Psoas muscle (tissue), 8 donors: ENCODE measurements around the gene COL18A1. TPM values are rescaled to one million over a fixed set of nuclear protein-coding genes. Genes with fewer than 3 reads are reported as not detected.

Experiments
- ATAC-seq, 4 donors: fragments of 200-7000 bp; cut with Tn5 transposase; one replicate each; pipeline ENCODE4 v1.9.1; 2020; ENCODE audit warnings: moderate library complexity in 3 of 4, mild to moderate bottlenecking in 2 of 4
- DNase-seq, 2 donors: peaks; one replicate each; pipeline ENCODE4 v3.0.0-alpha.2; 2020
- H3K27ac ChIP-seq: fragments of 200-600 bp; one replicate; pipeline ENCODE4 v1.8.0; 2022
- H3K27me3 ChIP-seq, 3 donors: fragments of 200-600 bp in 1 of 3; one replicate each; pipeline versions ENCODE4 v1.6.1 to v1.8.0; 2013 to 2022; ENCODE audit warnings: low read length in 2 of 3, mild to moderate bottlenecking in 2 of 3, moderate library complexity in 1 of 3; ENCODE audit not compliant: insufficient read depth in 3 of 3
- H3K36me3 ChIP-seq, 2 donors: fragments of 200-600 bp in 1 of 2; one replicate each; pipeline versions ENCODE4 v1.6.1 to v1.8.0; 2013 to 2022; ENCODE audit warnings: low read depth in 1 of 2, mild to moderate bottlenecking in 1 of 2, moderate library complexity in 1 of 2; ENCODE audit not compliant: insufficient read depth in 1 of 2
- H3K4me1 ChIP-seq: fragments of 200-600 bp; one replicate; pipeline ENCODE4 v1.8.0; 2022
- H3K4me3 ChIP-seq: fragments of 200-600 bp; one replicate; pipeline ENCODE4 v1.8.0; 2022; ENCODE audit warnings: mild to moderate bottlenecking
- H3K9me3 ChIP-seq: fragments of 200-600 bp; one replicate; pipeline ENCODE4 v1.8.0; 2022
- WGBS, 3 donors: extraction: QIAGEN DNeasy Blood & Tissue Kit; methylation state at CpG; one replicate each; pipeline versions ENCODE4 v1.1.6 to v1.1.7; 2013; 5-methylcytosine and 5-hydroxymethylcytosine counted together
- intact Hi-C, 2 donors: fragments of 100-400 bp; cut with DNase I; formaldehyde crosslinking; loops; one replicate each; pipeline versions ENCODE4 v1.11.0 to v1.14.2; 2022
- polyA plus RNA-seq, 3 donors: library from polyadenylated mRNA; stranded (reverse); fragments of 200-250 nt; gene quantifications; one replicate each; pipeline ENCODE4 v1.2.3, GENCODE V29; 2013
- total RNA-seq, 4 donors: library from RNA; stranded (reverse); fragmentation: NEBNext Ultra II Directional in 2 of 4; extraction: Animal tissue kit (Norgen Biotek cat#: 25700) in 2 of 4; gene quantifications; one replicate each; pipeline versions ENCODE4 v1.2.1 to v1.2.4, GENCODE V29; 2021 to 2023
- TF ChIP-seq, protein P1 (sequence below): fragments of 200-600 bp; IDR thresholded peaks from one replicate; pipeline ENCODE4 v1.8.0; 2022; ENCODE audit warnings: antibody characterized with exemption
- donor health status: healthy with polysubstance abuse.
- donor health status: DM: no; HTN: no; CAD: no; lungs with moderate emphysema.
- donor health status: Bipolar disorder and iron deficiency.
- donor health status: healthy.
- donor health status: DM: yes; HTN: yes; CAD: no.
- donor health status: DM: no; HTN: no; CAD: no.
- donor health status: DM: no; HTN: no; CAD: no.
- donor health status: DM: yes; HTN: yes; CAD: no.

Gene COL18A1
- total and polyA plus RNA-seq, 7 donors, result 4.8 to 25.3 (median 12.1) TPM

- TF ChIP-seq, protein P1, sequence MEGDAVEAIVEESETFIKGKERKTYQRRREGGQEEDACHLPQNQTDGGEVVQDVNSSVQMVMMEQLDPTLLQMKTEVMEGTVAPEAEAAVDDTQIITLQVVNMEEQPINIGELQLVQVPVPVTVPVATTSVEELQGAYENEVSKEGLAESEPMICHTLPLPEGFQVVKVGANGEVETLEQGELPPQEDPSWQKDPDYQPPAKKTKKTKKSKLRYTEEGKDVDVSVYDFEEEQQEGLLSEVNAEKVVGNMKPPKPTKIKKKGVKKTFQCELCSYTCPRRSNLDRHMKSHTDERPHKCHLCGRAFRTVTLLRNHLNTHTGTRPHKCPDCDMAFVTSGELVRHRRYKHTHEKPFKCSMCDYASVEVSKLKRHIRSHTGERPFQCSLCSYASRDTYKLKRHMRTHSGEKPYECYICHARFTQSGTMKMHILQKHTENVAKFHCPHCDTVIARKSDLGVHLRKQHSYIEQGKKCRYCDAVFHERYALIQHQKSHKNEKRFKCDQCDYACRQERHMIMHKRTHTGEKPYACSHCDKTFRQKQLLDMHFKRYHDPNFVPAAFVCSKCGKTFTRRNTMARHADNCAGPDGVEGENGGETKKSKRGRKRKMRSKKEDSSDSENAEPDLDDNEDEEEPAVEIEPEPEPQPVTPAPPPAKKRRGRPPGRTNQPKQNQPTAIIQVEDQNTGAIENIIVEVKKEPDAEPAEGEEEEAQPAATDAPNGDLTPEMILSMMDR, result no peak
- DNase-seq (peak; percentile 5 to 32), ATAC-seq (no peak)
- Histone ChIP-seq H3K9me3 (no peaks in the 10 kb centered on the region), H3K4me3 (no peak overlapping the region), H3K36me3 (no peaks in the 10 kb centered on the region), H3K27me3 (peaks cover 0 to 38% (median 2%) of the 10 kb centered on the region in 3 donors), H3K27ac (no peak overlapping the region), H3K4me1 (peaks cover 15% of the 10 kb centered on the region)
- intact Hi-C loops, result no loop called here
- WGBS, 3 donors, result 80 to 93% (median 84%) methylated on average over 6 to 7 of the region's 7 CpGs
Observed at GRCh38 chr21:45413922-45414321, 9.0 kb downstream of the COL18A1 start.

DNA sequence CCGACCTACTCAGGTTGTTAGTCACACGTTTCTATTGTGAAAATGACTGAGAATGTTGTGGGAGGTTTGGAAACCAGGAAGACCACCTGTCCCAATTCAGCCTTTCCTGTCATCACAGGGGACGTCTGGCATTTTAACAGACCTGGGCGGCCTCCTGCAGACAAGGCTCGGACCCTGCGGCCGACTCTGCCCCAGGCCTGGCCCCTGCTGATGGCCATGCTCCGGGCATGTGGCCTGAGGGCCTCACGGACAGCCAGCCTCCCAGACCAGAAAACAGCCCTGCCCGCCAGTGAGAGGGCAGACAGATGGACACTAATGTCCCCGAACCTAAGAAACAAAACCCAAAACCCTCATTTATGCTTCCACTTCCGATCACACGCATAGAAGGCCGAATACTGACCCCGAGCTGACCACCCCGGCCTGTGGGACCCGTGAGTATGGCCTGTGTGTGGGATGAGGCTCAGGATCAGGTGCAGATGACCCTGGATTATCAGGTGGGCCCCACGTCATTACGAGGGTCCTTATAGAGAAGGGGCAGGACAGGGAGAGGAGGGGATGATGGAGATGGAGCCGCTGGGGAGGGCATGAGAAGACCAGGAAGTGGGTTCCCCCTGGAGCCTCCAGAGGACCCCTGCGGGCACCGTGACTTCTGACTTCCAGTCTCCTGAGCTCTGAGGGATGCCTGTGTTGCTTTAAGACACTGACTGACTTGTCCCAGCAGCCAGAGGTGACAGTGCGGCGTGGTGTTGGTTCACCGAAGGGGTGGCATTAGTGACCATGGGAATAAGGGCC lies 9.6 kb downstream of the COL18A1 start:
- WGBS, 3 donors, result 92 to 93% (median 93%) methylated on average over 25 of the region's 25 CpGs
- DNase-seq, result peak; percentile 9 to 49

DNA sequence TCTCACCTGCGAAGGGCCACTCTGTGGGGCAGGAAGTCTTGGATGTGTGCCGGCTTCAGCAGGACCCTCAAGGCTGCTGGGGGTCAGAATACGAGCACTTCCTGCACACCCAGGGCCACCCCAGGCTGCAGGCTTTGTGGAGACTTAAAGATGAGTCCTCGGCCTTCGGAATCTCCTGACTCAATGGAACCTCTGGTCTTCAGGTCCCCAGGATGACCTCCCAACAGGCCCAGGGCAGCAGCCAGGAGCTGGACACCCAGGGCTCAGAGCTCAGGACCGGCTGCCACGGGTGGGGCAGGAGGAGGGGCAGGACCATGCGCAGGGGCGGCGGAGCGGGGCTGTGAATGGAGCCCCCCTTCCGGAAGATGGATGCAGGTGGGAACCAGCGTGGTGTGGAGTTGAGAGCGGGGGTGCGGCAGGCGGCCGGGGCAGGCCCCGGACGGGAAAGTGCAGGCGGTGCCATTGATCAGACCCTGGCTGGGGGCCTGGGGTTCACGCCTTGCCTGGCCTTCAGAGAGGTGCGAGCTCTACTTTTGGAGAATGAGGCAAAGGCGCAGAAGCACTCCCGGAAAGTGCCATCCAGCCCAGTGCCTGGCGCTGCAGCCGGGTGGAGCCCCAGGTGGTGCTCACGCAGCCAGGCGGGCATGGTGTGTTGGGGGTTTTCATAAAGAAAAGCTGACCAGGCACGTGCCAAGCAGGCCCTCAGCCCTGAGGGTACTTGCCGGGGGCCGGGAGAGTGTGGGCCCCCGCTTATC lies 10.4 kb downstream of the COL18A1 start:
- H3K36me3 ChIP-seq, result no peaks in the 10 kb centered on the region
- 91 to 92% (median 92%) methylated on average over 32 of the region's 32 CpGs for WGBS, 3 donors
- intact Hi-C loops, result no loop called here
- peaks cover 0 to 36% (median 2%) of the 10 kb centered on the region in 3 donors for H3K27me3 ChIP-seq
- no peak overlapping the region for H3K27ac ChIP-seq
- ATAC-seq (no peak), DNase-seq (peak; percentile 3 to 31)
- TF ChIP-seq, protein P1, result no peak
- H3K4me3 ChIP-seq, result no peak overlapping the region
- no peaks in the 10 kb centered on the region for H3K9me3 ChIP-seq
- peaks cover 11% of the 10 kb centered on the region for H3K4me1 ChIP-seq

More for the DNA sequence above, 9.6 kb downstream of the COL18A1 start:
- TF ChIP-seq, protein P1, result no peak
- Histone ChIP-seq H3K36me3 (no peaks in the 10 kb centered on the region), H3K27ac (no peak overlapping the region), H3K9me3 (no peaks in the 10 kb centered on the region), H3K27me3 (peaks cover 0 to 38% (median 2%) of the 10 kb centered on the region in 3 donors), H3K4me1 (peaks cover 11% of the 10 kb centered on the region), H3K4me3 (no peak overlapping the region)
- intact Hi-C loops, result no loop called here
- ATAC-seq, result no peak

- Histone ChIP-seq H3K4me1 (peaks cover 7% of the 10 kb centered on the region), H3K27ac (no peak overlapping the region), H3K27me3 (peaks cover 0 to 36% (median 2%) of the 10 kb centered on the region in 3 donors), H3K4me3 (no peak overlapping the region), H3K9me3 (no peaks in the 10 kb centered on the region), H3K36me3 (no peaks in the 10 kb centered on the region)
- no peak for ATAC-seq
- WGBS, 3 donors, result 83 to 91% (median 86%) methylated on average over 25 of the region's 25 CpGs
- peak; percentile 6 to 42 for DNase-seq
- intact Hi-C loops, result no loop called here
- TF ChIP-seq, protein P1, result no peak
Observed at GRCh38 chr21:45415943-45416611, 11.1 kb downstream of the COL18A1 start.
